Activated T-cell treated with anti-CD3 and anti-CD28 coated beads for 24 hours (primary cell): ENCODE results near the gene IL36RN.
A peak's percentile ranks its signal among the peaks of the same experiment; 100 is the strongest.

Source experiments
- DNase-seq: peaks from one replicate; pipeline ENCODE4 v3.0.0-alpha.2; 2020; ENCODE audit warnings: low read depth

Gene IL36RN

DNA sequence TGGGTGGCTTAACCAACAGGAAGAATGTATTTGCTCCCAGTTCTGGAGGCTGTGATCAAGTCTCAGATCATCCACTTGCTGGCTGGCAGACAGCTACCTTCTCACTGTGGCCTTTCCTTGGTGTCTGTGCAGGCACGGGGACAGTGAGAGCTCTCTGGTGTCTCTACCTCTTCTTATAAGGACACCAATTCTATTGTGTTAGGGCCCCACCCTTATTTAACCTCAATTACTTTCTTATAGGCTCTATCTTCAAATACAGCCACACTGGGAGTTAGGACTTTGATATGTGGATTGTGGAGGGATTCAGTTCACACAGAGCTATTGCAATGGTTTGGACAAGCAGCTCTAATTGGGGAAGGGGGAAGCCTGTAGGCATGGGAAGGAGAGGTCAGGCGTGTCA is 43.1 kb downstream of the IL36RN start:
- DNase-seq, result no peak

GRCh38 chr2:113103277-113103676 is 44.3 kb downstream of the IL36RN start:
- no peak for DNase-seq

DNA sequence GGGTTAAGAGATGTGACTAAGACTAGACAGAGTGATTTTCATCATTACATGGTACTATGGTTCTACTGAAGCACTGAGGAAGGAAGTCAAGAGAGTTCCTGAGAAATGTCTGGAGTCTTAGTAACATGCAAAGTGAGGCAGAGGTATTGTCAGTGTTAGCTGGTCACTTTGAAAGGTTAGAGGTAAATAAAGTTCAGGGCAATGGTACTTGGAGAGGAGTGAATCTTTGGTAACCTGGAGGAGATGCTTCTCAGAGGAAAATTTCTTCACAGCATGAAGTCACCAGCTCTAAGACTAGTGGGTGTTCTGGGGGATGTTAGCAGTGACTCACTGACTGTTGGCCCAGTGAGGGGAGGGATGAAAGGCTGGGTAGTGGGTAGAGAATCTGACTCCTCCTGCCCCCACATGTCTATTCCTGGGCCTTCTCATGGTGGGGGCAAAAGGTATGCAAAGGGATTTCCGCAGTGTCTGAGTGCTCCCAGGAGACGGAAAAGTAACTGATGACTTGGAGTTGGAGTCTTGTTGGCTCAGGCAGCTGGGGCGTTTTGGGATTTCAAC is 45.1 kb downstream of the IL36RN start:
- no peak for DNase-seq

DNA sequence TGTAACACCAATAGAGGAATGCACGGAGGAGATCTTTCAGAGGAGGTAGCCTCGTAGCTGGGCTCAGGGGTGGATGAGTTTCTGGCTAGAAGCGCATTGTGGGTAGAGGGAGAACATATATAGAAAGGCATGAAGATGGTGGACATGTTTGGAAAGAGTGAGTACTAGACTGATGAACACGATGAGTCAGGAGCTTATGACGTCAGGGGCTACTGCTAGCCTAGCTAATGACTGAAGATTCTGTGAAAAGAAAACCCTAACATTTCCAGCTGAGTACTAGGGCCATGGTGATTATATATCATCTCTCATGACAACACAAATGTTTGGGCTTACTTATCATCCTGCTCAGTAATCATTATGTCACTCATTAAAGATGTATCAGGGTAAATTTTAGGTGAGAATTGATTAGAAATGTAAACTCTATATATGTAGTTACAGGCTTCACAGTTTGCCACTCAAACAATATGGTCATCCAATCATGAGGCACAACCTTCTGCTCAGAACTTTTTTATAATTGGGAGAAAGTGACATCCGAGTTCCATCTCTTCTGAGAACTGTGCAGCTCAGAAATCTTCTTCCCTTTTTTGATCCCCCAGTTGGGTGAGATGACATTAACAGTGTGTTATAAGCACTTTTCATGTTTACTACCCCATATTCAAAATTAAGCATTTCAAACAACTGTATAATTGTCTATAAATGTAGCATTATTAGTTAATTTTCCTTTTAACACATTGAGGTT is 46.2 kb downstream of the IL36RN start:
- peak; percentile 46 for DNase-seq

- no peak for DNase-seq
Measured at GRCh38 chr2:113111121-113111520, 52.1 kb downstream of the IL36RN start.

- no peak for DNase-seq
Measured at GRCh38 chr2:113111823-113112287, 52.9 kb downstream of the IL36RN start.

DNA sequence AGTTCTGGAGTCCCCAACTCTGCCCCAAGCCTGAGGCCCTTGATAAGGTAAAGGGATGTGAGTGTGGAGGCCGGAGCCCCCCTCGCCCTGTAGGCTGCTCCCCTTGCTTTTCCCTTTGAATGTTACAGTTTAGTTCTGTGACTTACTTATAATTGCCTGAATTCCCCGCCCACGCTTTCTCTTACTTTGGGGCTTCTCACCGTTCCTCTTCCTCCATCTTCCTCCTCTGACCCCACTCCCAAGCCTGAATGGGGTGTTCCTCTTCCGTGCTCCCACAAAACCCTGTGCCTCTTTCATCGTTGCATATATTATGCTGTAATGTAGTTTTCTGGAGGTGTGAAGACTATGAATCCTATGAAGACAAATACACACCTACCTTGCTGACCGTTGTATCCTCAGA is 53.4 kb downstream of the IL36RN start:
- no peak for DNase-seq

GRCh38 chr2:113112871-113113270 is 53.9 kb downstream of the IL36RN start:
- DNase-seq, result no peak

DNA sequence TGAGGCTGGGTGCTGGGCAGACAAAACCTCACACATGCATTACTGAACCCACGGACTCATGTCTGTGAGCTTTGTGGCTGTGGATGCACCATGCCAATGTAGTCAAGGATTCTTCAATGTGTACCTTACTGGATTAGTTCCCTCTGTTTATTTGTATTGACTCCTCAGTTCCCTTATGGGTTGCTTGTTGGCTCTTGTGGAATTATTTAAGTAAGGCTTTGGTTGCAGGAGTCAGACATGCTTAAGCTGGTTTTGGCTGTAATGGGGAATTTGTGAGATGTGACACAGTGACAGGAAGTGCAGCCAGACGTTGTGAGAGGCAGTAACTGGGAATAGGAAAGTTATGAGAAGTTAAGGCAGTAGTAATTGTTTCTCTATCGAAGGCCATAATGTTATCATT is 54.8 kb downstream of the IL36RN start:
- DNase-seq, result no peak
